ENCODE measurements around the gene EBF3.

GRCh38 chr10:129951101-129951969 is 12.7 kb downstream of the EBF3 start:
- TF ChIP-seq POLR2A (IDR thresholded peaks at IDR 0.05; ENCODE audit: low read depth, low read length) (no peak), POLR2AphosphoS5 (IDR thresholded peaks at IDR 0.05; ENCODE audit: low read depth, low read length) (no peak)

All from GM12892 (cell line).